Spleen (tissue), 11 donors: ENCODE data around the gene ROBO1. TPM values are rescaled to one million over a fixed set of nuclear protein-coding genes. Genes with fewer than 3 reads are reported as not detected.

Source experiments
- DNase-seq: peaks from one replicate; pipeline ENCODE4 v3.0.0-alpha.2; 2020
- H3K27ac ChIP-seq, 8 donors: fragments of 200-600 bp; sonication (generic) in 7 of 8; 1 replicate in 4 of 8; 2 replicates in 4 of 8; pipeline versions ENCODE4 v1.5.0 to v1.8.0; 2016 to 2021; ENCODE audit warnings: inconsistent platforms in 4 of 8, mild to moderate bottlenecking in 4 of 8, moderate library complexity in 1 of 8
- H3K27me3 ChIP-seq, 7 donors: fragments of 200-600 bp; sonication (generic) in 6 of 7; replicated peaks in 1 of 7; 1 replicate in 4 of 7; 2 replicates in 3 of 7; pipeline versions ENCODE4 v1.5.0 to v1.8.0; 2016 to 2021; ENCODE audit warnings: inconsistent platforms in 3 of 7, mild to moderate bottlenecking in 1 of 7
- H3K36me3 ChIP-seq, 6 donors: fragments of 200-600 bp; sonication (generic) in 5 of 6; 1 replicate in 4 of 6; 2 replicates in 2 of 6; pipeline versions ENCODE4 v1.5.0 to v1.8.0; 2016 to 2021; ENCODE audit warnings: inconsistent platforms in 2 of 6
- H3K4me1 ChIP-seq, 6 donors: fragments of 200-600 bp; sonication (generic) in 5 of 6; 1 replicate in 3 of 6; 2 replicates in 3 of 6; pipeline versions ENCODE4 v1.5.0 to v1.8.0; 2016 to 2021; ENCODE audit warnings: inconsistent platforms in 3 of 6
- H3K4me3 ChIP-seq, 8 donors: fragments of 200-600 bp; sonication (generic) in 7 of 8; 1 replicate in 4 of 8; 2 replicates in 4 of 8; pipeline versions ENCODE4 v1.5.0 to v1.8.0; 2016 to 2021; ENCODE audit warnings: inconsistent platforms in 4 of 8, mild to moderate bottlenecking in 4 of 8, moderate library complexity in 2 of 8
- H3K9me3 ChIP-seq, 8 donors: fragments of 200-600 bp; sonication (generic) in 7 of 8; 1 replicate in 4 of 8; 2 replicates in 4 of 8; pipeline versions ENCODE4 v1.5.0 to v1.8.0; 2016 to 2021; ENCODE audit warnings: inconsistent platforms in 4 of 8
- POLR2A ChIP-seq, 3 donors: fragments of 450-650 bp; IDR thresholded peaks; one replicate each; pipeline ENCODE4 v1.5.1; 2017; ENCODE audit warnings: antibody characterized with exemption in 3 of 3, mild to moderate bottlenecking in 1 of 3
- POLR2AphosphoS5 ChIP-seq, 3 donors: sonication (generic); formaldehyde crosslinking; IDR thresholded peaks; one replicate each; pipeline ENCODE4 v1.5.1; 2017; ENCODE audit warnings: antibody characterized with exemption in 3 of 3
- WGBS, 5 donors: extraction: QIAGEN DNeasy Blood & Tissue Kit in 3 of 5; methylation state at CpG; one replicate each; pipeline versions ENCODE4 v1.1.5 to v1.1.7; 2013 to 2018; 5-methylcytosine and 5-hydroxymethylcytosine counted together
- intact Hi-C: fragments of 100-400 bp; cut with DNase I; formaldehyde crosslinking; loops from one replicate; pipeline ENCODE4 v1.15.0; 2023; ENCODE audit warnings: low total_unique reads
- polyA plus RNA-seq, 3 donors: library from polyadenylated mRNA; stranded (reverse); fragments of 200-250 nt; gene quantifications; one replicate each; pipeline ENCODE4 v1.2.1, GENCODE V29; 2013
- total RNA-seq, 7 donors: library from RNA; depleted of rRNA in 3 of 7; stranded (reverse); fragments of >200 nt in 3 of 7; fragmentation: NEBNext Ultra II Directional in 4 of 7; extraction: Animal tissue kit (Norgen Biotek cat#: 25700) in 4 of 7; gene quantifications; one replicate each; pipeline versions ENCODE4 v1.1.0 to v1.2.1, GENCODE V29; 2016 to 2021
- TF ChIP-seq, protein P1 (sequence below), 11 experiments: fragments of 200-600 bp in 7 of 11; fragments of 450-650 bp in 4 of 11; sonication (generic) in 4 of 11; IDR thresholded peaks in 8 of 11; conservative IDR thresholded peaks in 3 of 11; 1 replicate in 7 of 11; 2 replicates in 4 of 11; pipeline versions ENCODE4 v1.4.0 to v1.8.0; 2016 to 2021; ENCODE audit warnings: antibody characterized with exemption in 11 of 11, inconsistent platforms in 4 of 11, mild to moderate bottlenecking in 1 of 11
- donor health status: healthy with polysubstance abuse.
- donor health status: DM: no; HTN: no; CAD: no; lungs with moderate emphysema.
- donor health status: DM: no; HTN: no; CAD: no.
- donor health status: Bipolar disorder and iron deficiency.
- donor health status: healthy.
- donor health status: DM: no; HTN: no; CAD: no.
- donor health status: DM: yes; HTN: yes; CAD: no.

ROBO1 gene
- total and polyA plus RNA-seq, 10 donors = 3.4 to 37.3 (median 26.0) TPM

DNA sequence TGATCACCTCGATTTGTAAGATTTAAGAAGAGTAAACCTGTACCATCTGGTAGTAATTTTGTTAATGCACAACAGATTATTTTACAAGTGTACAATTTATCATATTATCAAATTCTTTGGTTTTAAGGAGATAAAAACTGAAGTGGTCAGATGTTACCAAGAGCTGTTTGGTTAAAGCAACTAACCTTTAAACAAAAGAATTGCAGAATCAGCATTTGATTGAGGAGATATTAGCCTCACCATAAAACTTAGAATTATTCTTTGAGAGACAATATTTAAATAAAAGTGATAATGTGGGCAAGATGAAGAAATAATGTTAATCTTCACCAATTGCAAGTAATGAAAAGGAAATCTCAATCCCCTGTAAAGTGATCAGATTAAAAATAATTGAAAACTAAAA is 1034.9 kb downstream of the ROBO1 start:
- no peak for DNase-seq
- intact Hi-C loops = no loop called here
- no peak overlapping the region for H3K27ac ChIP-seq
- TF ChIP-seq, protein P1, sequence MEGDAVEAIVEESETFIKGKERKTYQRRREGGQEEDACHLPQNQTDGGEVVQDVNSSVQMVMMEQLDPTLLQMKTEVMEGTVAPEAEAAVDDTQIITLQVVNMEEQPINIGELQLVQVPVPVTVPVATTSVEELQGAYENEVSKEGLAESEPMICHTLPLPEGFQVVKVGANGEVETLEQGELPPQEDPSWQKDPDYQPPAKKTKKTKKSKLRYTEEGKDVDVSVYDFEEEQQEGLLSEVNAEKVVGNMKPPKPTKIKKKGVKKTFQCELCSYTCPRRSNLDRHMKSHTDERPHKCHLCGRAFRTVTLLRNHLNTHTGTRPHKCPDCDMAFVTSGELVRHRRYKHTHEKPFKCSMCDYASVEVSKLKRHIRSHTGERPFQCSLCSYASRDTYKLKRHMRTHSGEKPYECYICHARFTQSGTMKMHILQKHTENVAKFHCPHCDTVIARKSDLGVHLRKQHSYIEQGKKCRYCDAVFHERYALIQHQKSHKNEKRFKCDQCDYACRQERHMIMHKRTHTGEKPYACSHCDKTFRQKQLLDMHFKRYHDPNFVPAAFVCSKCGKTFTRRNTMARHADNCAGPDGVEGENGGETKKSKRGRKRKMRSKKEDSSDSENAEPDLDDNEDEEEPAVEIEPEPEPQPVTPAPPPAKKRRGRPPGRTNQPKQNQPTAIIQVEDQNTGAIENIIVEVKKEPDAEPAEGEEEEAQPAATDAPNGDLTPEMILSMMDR (IDR thresholded peaks at IDR 0.05 in 8 of 11, conservative IDR thresholded peaks at IDR 0.05 in 3 of 11) = no peak
- no peak for TF ChIP-seq POLR2AphosphoS5 (IDR thresholded peaks at IDR 0.05)
- no peak for TF ChIP-seq POLR2A (IDR thresholded peaks at IDR 0.05)
- peaks cover 0 to 5% (median 0%) of the 10 kb centered on the region in 8 donors for H3K9me3 ChIP-seq
- WGBS, 5 donors = 70 to 94% (median 75%) methylated on average over 1 of the region's 1 CpG
- no peak overlapping the region for H3K4me3 ChIP-seq
- H3K27me3 ChIP-seq = no peaks in the 10 kb centered on the region
- no peaks in the 10 kb centered on the region for H3K4me1 ChIP-seq
- no peaks in the 10 kb centered on the region for H3K36me3 ChIP-seq

- WGBS, 5 donors = 67 to 87% (median 78%) methylated on average over 1 of the region's 1 CpG
- intact Hi-C loops = no loop called here
- no peak overlapping the region for H3K4me3 ChIP-seq
Measured at GRCh38 chr3:78732471-78732870, 1035.3 kb downstream of the ROBO1 start.

DNA sequence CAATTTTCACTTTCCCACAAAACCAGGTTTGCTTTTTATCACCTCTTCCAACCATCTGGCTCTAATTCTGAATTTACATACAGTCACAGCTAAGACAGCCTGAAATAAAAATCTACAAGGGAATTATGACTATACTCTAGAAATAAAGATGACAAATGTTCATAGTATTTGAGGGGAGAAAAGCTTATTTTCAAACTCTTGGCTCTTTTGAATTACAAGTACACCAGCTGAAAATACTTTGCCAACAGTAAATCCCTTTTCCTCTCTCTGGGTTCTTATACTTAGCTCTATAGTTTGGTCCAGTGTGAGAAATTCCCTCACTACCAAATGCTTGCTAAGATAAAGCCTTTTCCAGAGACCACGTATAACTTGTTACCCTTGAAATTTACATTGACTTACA is 1037.9 kb downstream of the ROBO1 start:
- Histone ChIP-seq H3K9me3 (no peaks in the 10 kb centered on the region), H3K4me3 (no peak overlapping the region), H3K4me1 (no peaks in the 10 kb centered on the region), H3K27me3 (no peaks in the 10 kb centered on the region), H3K36me3 (no peaks in the 10 kb centered on the region), H3K27ac (no peak overlapping the region)
- no peak for DNase-seq
- intact Hi-C loops = no loop called here
- WGBS, 5 donors = 63 to 88% (median 83%) methylated on average over 1 of the region's 1 CpG; no CpG with 5 or more reads in 1 of the 5 donors
- TF ChIP-seq POLR2A (IDR thresholded peaks at IDR 0.05) = no peak
- TF ChIP-seq POLR2AphosphoS5 (IDR thresholded peaks at IDR 0.05) = no peak
- TF ChIP-seq, protein P1 (IDR thresholded peaks at IDR 0.05 in 8 of 11, conservative IDR thresholded peaks at IDR 0.05 in 3 of 11) = no peak

More at GRCh38 chr3:78732471-78732870, 1035.3 kb downstream of the ROBO1 start:
- Histone ChIP-seq H3K27ac (no peak overlapping the region), H3K4me1 (no peaks in the 10 kb centered on the region), H3K36me3 (no peaks in the 10 kb centered on the region), H3K27me3 (no peaks in the 10 kb centered on the region), H3K9me3 (peaks cover 0 to 5% (median 0%) of the 10 kb centered on the region in 8 donors)
- no peak for DNase-seq
- TF ChIP-seq POLR2AphosphoS5 (IDR thresholded peaks at IDR 0.05) (no peak), POLR2A (IDR thresholded peaks at IDR 0.05) (no peak)
- TF ChIP-seq, protein P1 (IDR thresholded peaks at IDR 0.05 in 8 of 11, conservative IDR thresholded peaks at IDR 0.05 in 3 of 11) = no peak

DNA sequence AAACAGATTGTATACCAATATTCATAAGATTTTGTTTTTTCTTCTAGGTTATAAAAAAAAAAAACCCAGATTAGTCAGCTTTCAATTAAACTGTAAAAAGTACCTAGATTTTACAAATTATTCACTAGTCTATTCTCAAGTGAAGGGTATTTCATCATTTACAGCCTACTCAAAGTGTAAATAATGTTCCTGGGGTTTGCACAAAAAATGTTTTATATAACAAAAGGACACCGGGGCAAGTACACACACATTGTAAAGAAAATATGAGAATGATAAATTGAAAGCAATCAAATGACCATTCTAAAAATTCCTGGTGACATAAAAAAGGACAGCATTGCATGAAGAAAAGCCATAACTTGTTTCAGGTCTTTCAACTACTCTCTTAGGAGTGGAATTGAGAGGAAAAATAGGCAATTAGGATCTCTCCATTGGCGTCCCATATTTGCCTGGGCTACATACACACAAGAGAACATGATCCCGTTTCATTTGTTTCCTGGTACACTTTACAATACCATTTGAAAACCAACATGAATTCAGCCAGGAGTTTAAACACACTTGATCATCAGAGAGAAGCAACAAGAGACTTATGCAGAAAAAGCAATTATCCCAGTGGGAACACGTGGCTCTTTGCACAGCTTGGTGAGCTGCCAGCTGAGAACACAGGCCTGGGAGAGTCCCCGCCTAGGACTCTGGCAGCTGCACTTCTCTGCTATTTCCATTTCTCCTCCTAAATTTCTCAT is 1039.2 kb downstream of the ROBO1 start:
- intact Hi-C loops = no loop called here
- no peak overlapping the region for H3K27ac ChIP-seq
- H3K4me1 ChIP-seq = no peaks in the 10 kb centered on the region
- no peak for DNase-seq
- no peak for TF ChIP-seq POLR2A (IDR thresholded peaks at IDR 0.05)
- TF ChIP-seq, protein P1 (IDR thresholded peaks at IDR 0.05 in 8 of 11, conservative IDR thresholded peaks at IDR 0.05 in 3 of 11) = no peak
- no peak for TF ChIP-seq POLR2AphosphoS5 (IDR thresholded peaks at IDR 0.05)
- no peak overlapping the region for H3K4me3 ChIP-seq
- 61 to 81% (median 73%) methylated on average over 5 of the region's 5 CpGs for WGBS, 5 donors
- no peaks in the 10 kb centered on the region for H3K27me3 ChIP-seq
- no peaks in the 10 kb centered on the region for H3K9me3 ChIP-seq
- no peaks in the 10 kb centered on the region for H3K36me3 ChIP-seq
